ENCODE measurements around the gene GULP1. TPM values are rescaled to one million over a fixed set of nuclear protein-coding genes. Genes with fewer than 3 reads are reported as not detected.

GULP1 gene
- total and polyA plus RNA-seq, 2 donors = 4.1 to 4.8 TPM

DNA sequence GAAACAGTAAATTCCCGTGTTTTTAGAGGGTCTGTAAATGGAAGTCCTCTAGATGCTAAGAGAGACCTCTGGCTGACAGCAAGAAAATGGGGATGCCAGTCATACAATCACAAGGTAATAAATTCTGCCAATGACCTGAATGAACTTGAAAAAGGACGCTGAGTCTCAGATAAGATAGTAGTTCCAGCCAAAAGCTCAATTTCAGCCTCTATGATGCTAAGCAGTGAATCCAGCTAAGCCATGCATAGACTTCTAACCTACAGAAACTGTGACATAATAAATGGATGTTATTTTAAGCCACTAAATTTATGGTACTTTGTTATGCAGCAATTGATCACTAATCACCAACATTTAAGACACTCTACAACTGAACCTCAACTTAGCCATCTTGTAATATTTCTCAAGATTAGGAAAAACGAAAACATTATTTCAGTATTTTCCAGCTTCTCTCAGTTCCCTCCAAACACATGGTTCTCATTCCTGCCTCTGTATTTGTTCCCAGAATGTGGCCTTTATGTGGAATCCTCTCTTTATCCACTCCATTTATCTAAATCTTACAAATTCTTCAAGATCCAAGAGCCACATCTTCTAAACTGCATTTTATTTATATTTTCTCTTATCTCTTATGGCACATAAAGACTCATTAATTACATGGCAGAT lies 331.1 kb downstream of the GULP1 start:
- Histone ChIP-seq H3K4me1 (ENCODE audit: control insufficient read depth in 2 of 2, insufficient read depth in 2 of 2, low read length in 2 of 2) (no peaks in the 10 kb centered on the region), H3K4me3 (ENCODE audit: low read length in 2 of 2) (no peak overlapping the region), H3K27ac (ENCODE audit: low read depth in 1 of 2, low read length in 1 of 2) (no peak overlapping the region), H3K27me3 (ENCODE audit: control insufficient read depth in 2 of 2, insufficient read depth in 1 of 2, low read length in 1 of 2) (no peaks in the 10 kb centered on the region), H3K9me3 (ENCODE audit: control insufficient read depth in 2 of 2, insufficient read depth in 1 of 2, low read length in 1 of 2) (peaks cover 0 to 4% of the 10 kb centered on the region in 2 donors), H3K36me3 (ENCODE audit: control insufficient read depth in 2 of 2, insufficient read depth in 2 of 2, low read length in 1 of 2) (no peaks in the 10 kb centered on the region)
- WGBS = 86% methylated on average over 3 of the region's 3 CpGs
- no peak for DNase-seq (ENCODE audit: low read depth in 6 of 9, low spot score in 9 of 9)

DNA sequence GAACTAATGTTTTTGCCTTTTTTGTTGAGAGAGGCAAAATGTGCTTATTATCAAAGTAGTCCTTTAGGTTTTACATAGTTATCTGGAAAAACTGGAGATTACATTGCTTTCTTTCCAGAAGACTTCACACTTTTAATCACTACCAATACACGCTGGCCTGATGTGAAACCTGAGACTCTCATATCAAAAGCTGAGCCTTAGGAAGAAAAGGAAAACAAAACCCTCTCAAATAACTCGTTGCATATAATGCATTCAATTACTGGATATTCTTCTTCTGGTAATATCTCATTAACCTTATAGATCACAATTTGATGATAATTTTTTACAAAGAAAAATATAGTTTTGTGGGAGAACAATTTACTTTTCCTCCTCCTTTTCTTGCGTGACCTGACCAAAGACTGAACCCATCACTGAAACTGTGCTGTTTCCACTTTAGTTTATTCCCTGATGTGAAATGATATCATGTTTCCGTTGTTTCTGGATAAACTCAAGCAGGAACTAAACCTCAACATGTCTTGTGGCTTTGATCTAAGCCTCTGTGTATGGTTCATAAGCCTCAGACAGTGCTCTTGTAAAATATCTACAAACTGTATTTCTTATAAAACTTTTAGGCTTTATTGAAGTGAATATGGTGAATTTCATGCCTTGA lies 332.4 kb downstream of the GULP1 start:
- Histone ChIP-seq H3K4me1 (ENCODE audit: control insufficient read depth in 2 of 2, insufficient read depth in 2 of 2, low read length in 2 of 2) (no peaks in the 10 kb centered on the region), H3K4me3 (ENCODE audit: low read length in 2 of 2) (no peak overlapping the region), H3K36me3 (ENCODE audit: control insufficient read depth in 2 of 2, insufficient read depth in 2 of 2, low read length in 1 of 2) (no peaks in the 10 kb centered on the region), H3K27me3 (ENCODE audit: control insufficient read depth in 2 of 2, insufficient read depth in 1 of 2, low read length in 1 of 2) (no peaks in the 10 kb centered on the region), H3K9me3 (ENCODE audit: control insufficient read depth in 2 of 2, insufficient read depth in 1 of 2, low read length in 1 of 2) (peaks cover 0 to 3% of the 10 kb centered on the region in 2 donors), H3K27ac (ENCODE audit: low read depth in 1 of 2, low read length in 1 of 2) (no peak overlapping the region)
- no peak for DNase-seq (ENCODE audit: low read depth in 6 of 9, low spot score in 9 of 9)
- WGBS = 82% methylated on average over 4 of the region's 4 CpGs

DNA sequence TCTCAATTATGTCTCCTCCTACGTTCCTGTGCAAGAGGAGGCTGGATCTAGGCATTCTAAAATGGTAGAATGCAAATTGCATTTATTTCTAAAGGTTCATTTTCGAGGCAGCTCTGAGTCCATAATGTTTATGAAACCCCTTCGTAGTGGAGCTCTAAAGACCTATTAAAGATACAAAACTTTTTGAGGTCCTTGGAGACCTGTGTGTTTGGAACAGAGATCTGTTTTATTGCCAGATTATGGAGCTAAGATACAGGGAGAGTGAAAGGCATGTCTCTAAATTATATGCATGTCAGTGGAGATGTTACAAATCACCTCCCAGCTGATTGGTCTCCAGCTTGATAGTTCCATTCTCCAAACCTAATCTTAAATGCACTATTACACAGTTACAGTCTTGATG lies 335.8 kb downstream of the GULP1 start:
- Histone ChIP-seq H3K27me3 (ENCODE audit: control insufficient read depth in 2 of 2, insufficient read depth in 1 of 2, low read length in 1 of 2) (no peaks in the 10 kb centered on the region), H3K4me3 (ENCODE audit: low read length in 2 of 2) (no peak overlapping the region), H3K9me3 (ENCODE audit: control insufficient read depth in 2 of 2, insufficient read depth in 1 of 2, low read length in 1 of 2) (no peaks in the 10 kb centered on the region), H3K36me3 (ENCODE audit: control insufficient read depth in 2 of 2, insufficient read depth in 2 of 2, low read length in 1 of 2) (no peaks in the 10 kb centered on the region), H3K4me1 (ENCODE audit: control insufficient read depth in 2 of 2, insufficient read depth in 2 of 2, low read length in 2 of 2) (no peaks in the 10 kb centered on the region), H3K27ac (ENCODE audit: low read depth in 1 of 2, low read length in 1 of 2) (no peak overlapping the region)
- DNase-seq (ENCODE audit: low read depth in 6 of 9, low spot score in 9 of 9) = no peak
- 89% methylated on average over 3 of the region's 3 CpGs for WGBS

DNA sequence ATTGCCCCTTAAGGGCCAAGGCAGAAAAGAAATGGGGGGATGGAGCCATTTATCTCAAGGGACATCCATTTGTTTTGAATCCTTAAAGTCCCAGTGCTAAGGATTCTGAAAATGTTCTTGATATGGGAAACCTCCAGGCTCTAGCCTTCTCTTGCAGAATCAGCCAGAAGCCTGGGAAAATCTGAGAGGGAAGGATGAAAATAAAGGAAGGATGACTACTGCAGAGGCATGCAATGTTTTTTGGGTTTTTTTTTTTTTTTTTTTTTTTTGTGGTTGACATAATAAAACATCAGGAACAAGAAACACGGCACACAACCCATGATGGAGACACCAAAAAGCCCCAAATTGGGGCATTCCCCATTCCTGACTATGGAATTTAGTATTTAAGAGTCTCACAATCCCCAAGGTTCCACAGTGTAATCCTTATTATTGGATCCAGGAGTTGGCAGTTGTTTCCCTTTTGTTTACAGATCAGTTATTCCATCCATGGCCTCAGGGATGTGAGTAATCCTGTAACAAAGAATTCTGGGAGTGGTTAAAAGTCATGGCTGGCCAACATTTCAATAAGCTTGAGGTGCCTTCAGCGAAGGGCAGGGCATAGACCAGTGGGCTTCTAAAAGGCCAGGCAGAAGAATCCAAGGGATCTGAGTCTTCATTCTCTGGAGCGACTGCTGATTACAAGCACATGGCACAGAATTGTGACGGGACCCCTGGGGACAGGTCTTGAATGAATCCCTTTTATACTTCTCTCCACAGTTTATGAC lies 337.5 kb downstream of the GULP1 start:
- 80% methylated on average over 4 of the region's 4 CpGs for WGBS
- Histone ChIP-seq H3K27ac (ENCODE audit: low read depth in 1 of 2, low read length in 1 of 2) (no peak overlapping the region), H3K27me3 (ENCODE audit: control insufficient read depth in 2 of 2, insufficient read depth in 1 of 2, low read length in 1 of 2) (no peaks in the 10 kb centered on the region), H3K4me1 (ENCODE audit: control insufficient read depth in 2 of 2, insufficient read depth in 2 of 2, low read length in 2 of 2) (no peaks in the 10 kb centered on the region), H3K36me3 (ENCODE audit: control insufficient read depth in 2 of 2, insufficient read depth in 2 of 2, low read length in 1 of 2) (no peaks in the 10 kb centered on the region), H3K9me3 (ENCODE audit: control insufficient read depth in 2 of 2, insufficient read depth in 1 of 2, low read length in 1 of 2) (no peaks in the 10 kb centered on the region), H3K4me3 (ENCODE audit: low read length in 2 of 2) (no peak overlapping the region)
- DNase-seq (ENCODE audit: low read depth in 6 of 9, low spot score in 9 of 9) = no peak

DNA sequence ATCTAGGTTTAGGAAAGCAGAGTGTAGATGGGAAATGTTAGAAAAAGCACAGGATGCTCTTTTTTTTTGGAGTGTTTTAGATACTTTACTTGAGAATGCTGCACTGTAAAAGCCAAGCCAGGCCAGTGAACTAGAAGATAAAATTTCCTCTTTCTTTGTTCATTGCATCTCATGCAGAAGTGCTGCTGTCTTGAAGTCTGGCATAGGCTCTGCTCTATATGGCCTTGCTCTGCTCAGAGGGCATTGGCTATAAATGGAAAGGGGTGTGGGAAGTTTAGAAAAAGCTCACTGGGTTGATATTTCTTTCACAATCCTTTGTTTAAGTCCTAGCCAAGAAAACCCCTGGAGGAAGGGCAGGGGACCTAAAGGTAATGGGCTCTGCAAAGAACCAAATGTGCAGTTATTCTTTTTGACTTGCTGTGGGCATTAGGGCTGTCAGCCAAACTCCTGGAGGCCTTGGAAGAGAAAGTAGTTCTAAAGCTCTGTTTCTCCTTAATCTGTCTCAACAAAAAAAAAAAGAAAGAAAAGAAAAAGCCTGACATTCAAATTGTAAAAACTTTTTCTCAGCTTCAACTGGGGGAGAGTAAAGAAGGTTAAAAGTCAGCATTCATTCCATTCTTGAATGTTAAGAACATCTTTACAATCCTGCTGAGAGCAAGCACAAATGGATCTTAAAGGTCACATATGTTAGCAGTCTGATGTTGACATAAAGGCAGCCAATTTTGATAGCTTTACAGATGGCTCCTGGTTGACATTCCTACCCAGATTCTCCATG lies 338.3 kb downstream of the GULP1 start:
- Histone ChIP-seq H3K4me3 (ENCODE audit: low read length in 2 of 2) (no peak overlapping the region), H3K36me3 (ENCODE audit: control insufficient read depth in 2 of 2, insufficient read depth in 2 of 2, low read length in 1 of 2) (no peaks in the 10 kb centered on the region), H3K27me3 (ENCODE audit: control insufficient read depth in 2 of 2, insufficient read depth in 1 of 2, low read length in 1 of 2) (no peaks in the 10 kb centered on the region), H3K9me3 (ENCODE audit: control insufficient read depth in 2 of 2, insufficient read depth in 1 of 2, low read length in 1 of 2) (no peaks in the 10 kb centered on the region), H3K4me1 (ENCODE audit: control insufficient read depth in 2 of 2, insufficient read depth in 2 of 2, low read length in 2 of 2) (no peaks in the 10 kb centered on the region), H3K27ac (ENCODE audit: low read depth in 1 of 2, low read length in 1 of 2) (no peak overlapping the region)
- DNase-seq (ENCODE audit: low read depth in 6 of 9, low spot score in 9 of 9) = no peak

GRCh38 chr2:188631037-188631809 lies 339.5 kb downstream of the GULP1 start:
- Histone ChIP-seq H3K27ac (ENCODE audit: low read depth in 1 of 2, low read length in 1 of 2) (no peak overlapping the region), H3K36me3 (ENCODE audit: control insufficient read depth in 2 of 2, insufficient read depth in 2 of 2, low read length in 1 of 2) (no peaks in the 10 kb centered on the region), H3K4me3 (ENCODE audit: low read length in 2 of 2) (no peak overlapping the region), H3K4me1 (ENCODE audit: control insufficient read depth in 2 of 2, insufficient read depth in 2 of 2, low read length in 2 of 2) (no peaks in the 10 kb centered on the region), H3K9me3 (ENCODE audit: control insufficient read depth in 2 of 2, insufficient read depth in 1 of 2, low read length in 1 of 2) (no peaks in the 10 kb centered on the region), H3K27me3 (ENCODE audit: control insufficient read depth in 2 of 2, insufficient read depth in 1 of 2, low read length in 1 of 2) (no peaks in the 10 kb centered on the region)
- no peak for DNase-seq (ENCODE audit: low read depth in 6 of 9, low spot score in 9 of 9)
- 84% methylated on average over 9 of the region's 9 CpGs for WGBS

DNA sequence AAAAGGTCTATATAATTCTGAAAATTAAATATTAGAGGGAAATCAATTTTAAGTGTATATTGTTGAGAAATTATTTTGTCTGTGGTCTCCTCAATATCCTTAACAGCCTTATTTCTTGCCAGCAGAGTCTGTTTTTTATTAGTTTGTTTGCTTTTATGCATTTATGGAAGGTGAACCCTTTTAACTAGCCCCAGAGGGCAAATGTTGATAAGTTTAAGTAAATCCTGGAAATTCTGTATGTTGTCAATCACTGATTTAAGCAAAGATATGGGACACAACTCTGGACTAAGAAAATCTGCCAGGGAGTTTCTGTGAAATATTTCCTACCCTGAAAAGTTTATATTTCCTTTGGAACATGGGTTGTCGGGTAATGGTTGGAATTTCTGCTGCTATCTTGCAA lies 343.0 kb downstream of the GULP1 start:
- WGBS = 100% methylated on average over 1 of the region's 1 CpG
- no peak overlapping the region for H3K4me3 ChIP-seq (ENCODE audit: low read length in 2 of 2)

More for the DNA sequence above, 343.0 kb downstream of the GULP1 start:
- no peaks in the 10 kb centered on the region for H3K9me3 ChIP-seq (ENCODE audit: control insufficient read depth in 2 of 2, insufficient read depth in 1 of 2, low read length in 1 of 2)
- H3K27me3 ChIP-seq (ENCODE audit: control insufficient read depth in 2 of 2, insufficient read depth in 1 of 2, low read length in 1 of 2) = no peaks in the 10 kb centered on the region
- DNase-seq (ENCODE audit: low read depth in 6 of 9, low spot score in 9 of 9) = no peak
- no peaks in the 10 kb centered on the region for H3K36me3 ChIP-seq (ENCODE audit: control insufficient read depth in 2 of 2, insufficient read depth in 2 of 2, low read length in 1 of 2)
- no peak overlapping the region for H3K27ac ChIP-seq (ENCODE audit: low read depth in 1 of 2, low read length in 1 of 2)
- H3K4me1 ChIP-seq (ENCODE audit: control insufficient read depth in 2 of 2, insufficient read depth in 2 of 2, low read length in 2 of 2) = no peaks in the 10 kb centered on the region

Data from thymus (tissue), 11 donors.